HCT116 (cell line): ENCODE measurements around the gene NR2F1-AS1.

Experiments used
- CEBPB ChIP-seq: IDR thresholded peaks from 2 replicates; pipeline ENCODE4 v1.6.1; 2012; ENCODE audit warnings: low read depth
- ELF1 ChIP-seq: IDR thresholded peaks from 2 replicates; pipeline ENCODE4 v1.6.1; 2012; ENCODE audit warnings: low read depth, borderline replicate concordance
- EZH2phosphoT487 ChIP-seq: fragments of 200-600 bp; IDR thresholded peaks from 2 replicates; pipeline ENCODE4 v1.6.1; 2018; ENCODE audit warnings: antibody characterized with exemption, borderline replicate concordance
- POLR2A ChIP-seq: IDR thresholded peaks from 2 replicates; pipeline ENCODE4 v1.7.0; 2011; ENCODE audit warnings: borderline replicate concordance; ENCODE audit not compliant: insufficient read depth, insufficient read length; ENCODE audit errors: extremely low read depth
- POLR2AphosphoS5 ChIP-seq: IDR thresholded peaks from 2 replicates; pipeline ENCODE4 v1.6.1; 2011; ENCODE audit warnings: mild to moderate bottlenecking, low read depth, low read length, moderate library complexity
- RAD21 ChIP-seq: IDR thresholded peaks from 2 replicates; pipeline ENCODE4 v1.6.1; 2012; ENCODE audit warnings: low read depth, mild to moderate bottlenecking
- YY1 ChIP-seq: IDR thresholded peaks from 2 replicates; pipeline ENCODE4 v1.6.1; 2011; ENCODE audit warnings: low read length, low read depth, moderate library complexity, mild to moderate bottlenecking; ENCODE audit not compliant: insufficient replicate concordance; ENCODE audit errors: extremely low read depth
- TF ChIP-seq, protein P1 (sequence below), 3 experiments: fragments of 200-600 bp in 1 of 3; sonication (generic) in 1 of 3; IDR thresholded peaks in 2 of 3; conservative IDR thresholded peaks in 1 of 3; 2 replicates each; pipeline ENCODE4 v1.5.1; 2012 to 2017; ENCODE audit warnings: low read depth in 2 of 3, low read length in 2 of 3, antibody characterized with exemption in 1 of 3, borderline replicate concordance in 1 of 3, control low read depth in 1 of 3, mild to moderate bottlenecking in 1 of 3, mixed read lengths in 1 of 3, mixed run types in 1 of 3, moderate library complexity in 1 of 3; ENCODE audit not compliant: insufficient read depth in 1 of 3
- TF ChIP-seq, protein P2 (sequence below): IDR thresholded peaks from 2 replicates; pipeline ENCODE4 v1.6.1; 2012; ENCODE audit warnings: low read depth
- TF ChIP-seq, protein P3 (sequence below): IDR thresholded peaks from 2 replicates; pipeline ENCODE4 v1.6.1; 2012

DNA sequence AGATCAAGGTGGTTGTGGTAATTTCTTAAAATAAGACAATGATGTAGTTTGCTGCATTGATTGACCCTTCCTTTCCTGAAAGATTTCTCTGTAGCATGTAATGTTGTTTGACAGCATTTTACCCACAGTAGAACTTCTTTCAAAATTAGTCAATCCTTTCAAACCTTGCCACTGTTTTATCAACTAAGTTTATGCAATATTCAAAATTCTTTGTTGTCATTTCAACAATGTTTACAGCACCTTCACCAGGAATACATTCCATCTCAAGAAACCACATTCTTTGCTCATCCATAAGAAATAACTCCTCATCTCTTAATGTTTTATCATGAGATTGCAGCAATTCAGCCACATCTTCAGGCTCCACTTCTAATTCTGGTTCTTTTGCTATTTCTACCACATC, 45.8 kb upstream of the NR2F1-AS1 start:
- TF ChIP-seq RAD21 (no peak), POLR2A (no peak), ELF1 (no peak), EZH2phosphoT487 (no peak), CEBPB (no peak), YY1 (no peak), POLR2AphosphoS5 (no peak)
- TF ChIP-seq, protein P1, sequence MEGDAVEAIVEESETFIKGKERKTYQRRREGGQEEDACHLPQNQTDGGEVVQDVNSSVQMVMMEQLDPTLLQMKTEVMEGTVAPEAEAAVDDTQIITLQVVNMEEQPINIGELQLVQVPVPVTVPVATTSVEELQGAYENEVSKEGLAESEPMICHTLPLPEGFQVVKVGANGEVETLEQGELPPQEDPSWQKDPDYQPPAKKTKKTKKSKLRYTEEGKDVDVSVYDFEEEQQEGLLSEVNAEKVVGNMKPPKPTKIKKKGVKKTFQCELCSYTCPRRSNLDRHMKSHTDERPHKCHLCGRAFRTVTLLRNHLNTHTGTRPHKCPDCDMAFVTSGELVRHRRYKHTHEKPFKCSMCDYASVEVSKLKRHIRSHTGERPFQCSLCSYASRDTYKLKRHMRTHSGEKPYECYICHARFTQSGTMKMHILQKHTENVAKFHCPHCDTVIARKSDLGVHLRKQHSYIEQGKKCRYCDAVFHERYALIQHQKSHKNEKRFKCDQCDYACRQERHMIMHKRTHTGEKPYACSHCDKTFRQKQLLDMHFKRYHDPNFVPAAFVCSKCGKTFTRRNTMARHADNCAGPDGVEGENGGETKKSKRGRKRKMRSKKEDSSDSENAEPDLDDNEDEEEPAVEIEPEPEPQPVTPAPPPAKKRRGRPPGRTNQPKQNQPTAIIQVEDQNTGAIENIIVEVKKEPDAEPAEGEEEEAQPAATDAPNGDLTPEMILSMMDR (IDR thresholded peaks at IDR 0.05 in 2 of 3, conservative IDR thresholded peaks at IDR 0.05 in 1 of 3; ENCODE audit: borderline replicate concordance in 1 of 3, insufficient read depth in 1 of 3, low read depth in 2 of 3, low read length in 2 of 3), result no peak
- TF ChIP-seq, protein P2, sequence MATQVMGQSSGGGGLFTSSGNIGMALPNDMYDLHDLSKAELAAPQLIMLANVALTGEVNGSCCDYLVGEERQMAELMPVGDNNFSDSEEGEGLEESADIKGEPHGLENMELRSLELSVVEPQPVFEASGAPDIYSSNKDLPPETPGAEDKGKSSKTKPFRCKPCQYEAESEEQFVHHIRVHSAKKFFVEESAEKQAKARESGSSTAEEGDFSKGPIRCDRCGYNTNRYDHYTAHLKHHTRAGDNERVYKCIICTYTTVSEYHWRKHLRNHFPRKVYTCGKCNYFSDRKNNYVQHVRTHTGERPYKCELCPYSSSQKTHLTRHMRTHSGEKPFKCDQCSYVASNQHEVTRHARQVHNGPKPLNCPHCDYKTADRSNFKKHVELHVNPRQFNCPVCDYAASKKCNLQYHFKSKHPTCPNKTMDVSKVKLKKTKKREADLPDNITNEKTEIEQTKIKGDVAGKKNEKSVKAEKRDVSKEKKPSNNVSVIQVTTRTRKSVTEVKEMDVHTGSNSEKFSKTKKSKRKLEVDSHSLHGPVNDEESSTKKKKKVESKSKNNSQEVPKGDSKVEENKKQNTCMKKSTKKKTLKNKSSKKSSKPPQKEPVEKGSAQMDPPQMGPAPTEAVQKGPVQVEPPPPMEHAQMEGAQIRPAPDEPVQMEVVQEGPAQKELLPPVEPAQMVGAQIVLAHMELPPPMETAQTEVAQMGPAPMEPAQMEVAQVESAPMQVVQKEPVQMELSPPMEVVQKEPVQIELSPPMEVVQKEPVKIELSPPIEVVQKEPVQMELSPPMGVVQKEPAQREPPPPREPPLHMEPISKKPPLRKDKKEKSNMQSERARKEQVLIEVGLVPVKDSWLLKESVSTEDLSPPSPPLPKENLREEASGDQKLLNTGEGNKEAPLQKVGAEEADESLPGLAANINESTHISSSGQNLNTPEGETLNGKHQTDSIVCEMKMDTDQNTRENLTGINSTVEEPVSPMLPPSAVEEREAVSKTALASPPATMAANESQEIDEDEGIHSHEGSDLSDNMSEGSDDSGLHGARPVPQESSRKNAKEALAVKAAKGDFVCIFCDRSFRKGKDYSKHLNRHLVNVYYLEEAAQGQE, result no peak
- TF ChIP-seq, protein P3, sequence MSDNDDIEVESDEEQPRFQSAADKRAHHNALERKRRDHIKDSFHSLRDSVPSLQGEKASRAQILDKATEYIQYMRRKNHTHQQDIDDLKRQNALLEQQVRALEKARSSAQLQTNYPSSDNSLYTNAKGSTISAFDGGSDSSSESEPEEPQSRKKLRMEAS, result no peak
